Endothelial cell (in vitro differentiated cells): Measurements from ENCODE around the gene MMP24. TPM values are rescaled to one million over a fixed set of nuclear protein-coding genes. Genes with fewer than 3 reads are reported as not detected.
A peak's percentile ranks its signal among the peaks of the same experiment; 100 is the strongest.

Source experiments
- DNase-seq: peaks from one replicate; pipeline ENCODE4 v3.0.0; 2021; ENCODE audit warnings: low spot score
- H3K27ac Mint-ChIP-seq: one replicate; pipeline ENCODE4 v1.8.0; 2021; ENCODE audit warnings: mixed read lengths, inconsistent platforms; ENCODE audit not compliant: unreplicated experiment
- H3K27me3 Mint-ChIP-seq: one replicate; pipeline ENCODE4 v1.8.0; 2021; ENCODE audit warnings: mild to moderate bottlenecking, moderate library complexity, mixed read lengths, inconsistent platforms; ENCODE audit not compliant: unreplicated experiment
- H3K36me3 Mint-ChIP-seq: one replicate; pipeline ENCODE4 v1.8.0; 2021; ENCODE audit warnings: mild to moderate bottlenecking, low read depth, mixed read lengths, inconsistent platforms; ENCODE audit not compliant: unreplicated experiment
- H3K4me1 Mint-ChIP-seq: one replicate; pipeline ENCODE4 v1.8.0; 2021; ENCODE audit warnings: mild to moderate bottlenecking, mixed read lengths, inconsistent platforms; ENCODE audit not compliant: unreplicated experiment
- H3K4me3 Mint-ChIP-seq: one replicate; pipeline ENCODE4 v1.8.0; 2021; ENCODE audit warnings: mild to moderate bottlenecking, mixed read lengths, inconsistent platforms; ENCODE audit not compliant: unreplicated experiment
- H3K9me3 Mint-ChIP-seq: one replicate; pipeline ENCODE4 v1.8.0; 2021; ENCODE audit warnings: mixed read lengths, inconsistent platforms; ENCODE audit not compliant: unreplicated experiment
- CTCF ChIP-seq: fragments of 200-600 bp; sonication (generic); IDR thresholded peaks from one replicate; pipeline ENCODE4 v1.5.0; 2021; ENCODE audit warnings: antibody characterized with exemption; ENCODE audit not compliant: unreplicated experiment
- total RNA-seq: library from RNA; stranded (reverse); fragmentation: NEBNext Ultra II Directional; extraction: Animal tissue kit (Norgen Biotek cat#: 25700); gene quantifications from one replicate; pipeline ENCODE4 v1.2.1, GENCODE V29; 2021; ENCODE audit not compliant: unreplicated experiment

Gene MMP24
- total RNA-seq, 1 donor from 2014 or later: 9.1 TPM

DNA sequence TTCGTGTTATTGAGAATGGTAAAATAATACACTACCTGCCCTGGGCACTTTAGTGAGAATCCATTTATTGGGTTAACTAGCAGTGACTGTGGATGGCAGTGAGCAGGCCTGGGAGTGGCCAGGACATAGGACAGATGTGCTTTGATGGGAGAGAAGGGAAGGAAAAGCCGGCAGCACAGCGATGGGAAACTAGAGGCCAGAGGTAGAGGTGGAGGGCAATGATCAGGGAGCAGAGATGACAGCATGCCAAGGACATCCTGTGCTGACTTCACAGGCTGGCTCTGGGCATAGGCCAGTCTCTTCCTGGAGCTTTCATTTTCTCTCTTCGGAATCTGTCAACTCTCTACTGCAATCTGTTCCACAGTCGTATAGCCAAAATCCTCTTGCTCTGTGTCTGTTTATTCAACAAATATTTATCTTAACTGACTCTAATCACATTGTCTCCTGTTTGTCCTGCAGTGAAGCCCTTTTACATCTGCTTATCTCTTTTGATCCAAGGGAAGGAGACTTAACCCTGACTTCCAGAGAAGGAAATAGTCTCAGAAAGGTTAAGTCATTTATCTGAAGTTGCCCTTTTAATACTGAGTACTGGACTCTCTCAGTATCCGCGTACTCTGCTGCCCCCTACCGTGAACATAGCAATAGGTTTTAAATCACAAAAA lies 18.4 kb upstream of the MMP24 start:
- DNase-seq: peak; percentile 86
- H3K27ac Mint-ChIP-seq: no peak overlapping the region
- H3K36me3 Mint-ChIP-seq: no peaks in the 10 kb centered on the region
- peak; percentile 77 for TF ChIP-seq CTCF
- no peak overlapping the region for H3K4me3 Mint-ChIP-seq
- H3K4me1 Mint-ChIP-seq: no peaks in the 10 kb centered on the region
- no peaks in the 10 kb centered on the region for H3K27me3 Mint-ChIP-seq
- H3K9me3 Mint-ChIP-seq: no peaks in the 10 kb centered on the region

DNA sequence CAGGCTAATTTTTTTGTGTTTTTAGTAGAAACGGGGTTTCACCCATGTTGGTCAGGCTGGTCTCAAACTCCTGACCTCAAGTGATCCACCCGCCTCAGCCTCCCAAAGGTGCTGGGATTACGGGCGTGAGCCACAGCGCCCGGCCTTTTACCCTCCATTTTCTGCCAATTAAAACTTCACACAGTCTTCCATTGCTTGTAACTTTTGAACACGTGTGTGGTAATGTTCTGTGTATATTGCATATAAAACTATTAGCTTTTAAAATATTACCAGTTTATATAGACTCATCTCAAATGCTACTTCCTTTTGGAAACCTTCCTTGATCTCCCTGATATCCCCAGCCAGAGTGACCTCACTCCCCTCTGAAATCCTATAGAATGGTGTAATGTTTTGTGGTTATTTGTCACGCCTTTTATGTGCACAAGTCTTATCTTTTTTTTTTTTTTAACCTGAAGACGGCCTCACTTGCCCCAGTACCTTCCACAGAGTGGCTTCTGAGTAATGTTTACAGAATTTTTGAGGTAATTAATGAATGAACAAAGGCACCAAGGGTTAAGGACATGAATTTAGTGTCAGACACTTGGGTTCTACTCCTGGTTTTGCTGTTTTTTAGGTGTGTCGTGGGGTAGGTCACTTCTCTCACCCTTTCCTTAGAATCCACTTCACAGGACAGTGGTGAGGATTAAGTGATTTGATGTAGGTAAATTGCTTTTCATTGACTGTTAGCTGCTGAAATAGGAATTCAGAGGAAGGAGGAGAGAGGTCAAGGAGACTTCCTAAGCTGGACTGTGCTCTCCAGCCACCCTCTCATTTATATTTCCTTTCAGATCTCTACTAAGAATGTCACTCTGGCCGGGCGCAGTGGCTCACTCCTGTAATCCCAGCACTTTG lies 11.2 kb upstream of the MMP24 start:
- Mint-ChIP-seq H3K9me3 (no peaks in the 10 kb centered on the region), H3K27me3 (no peaks in the 10 kb centered on the region), H3K36me3 (no peaks in the 10 kb centered on the region), H3K4me3 (no peak overlapping the region), H3K4me1 (peaks cover 8% of the 10 kb centered on the region), H3K27ac (no peak overlapping the region)
- no peak for DNase-seq
- TF ChIP-seq CTCF: no peak

DNA sequence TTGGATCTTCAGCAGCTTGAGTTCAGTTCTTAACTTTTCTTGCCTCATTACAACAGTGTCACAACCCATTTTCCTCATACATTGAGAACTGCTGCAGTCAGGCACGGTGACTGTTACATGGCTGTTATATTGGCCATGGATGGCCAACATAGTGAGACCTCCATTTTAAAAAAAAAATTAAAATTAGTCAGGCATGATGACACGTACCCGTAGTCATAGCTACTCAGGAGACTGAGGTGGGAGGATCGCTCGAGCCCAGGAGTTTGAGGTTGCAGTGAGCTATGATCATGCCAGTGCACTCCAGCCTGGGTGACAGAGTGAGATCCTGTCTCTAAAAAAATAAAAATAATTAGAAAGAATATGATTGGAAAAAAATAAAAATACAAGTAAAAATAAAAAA lies 9.9 kb upstream of the MMP24 start:
- Mint-ChIP-seq H3K27me3 (no peaks in the 10 kb centered on the region), H3K36me3 (no peaks in the 10 kb centered on the region), H3K4me1 (peaks cover 8% of the 10 kb centered on the region), H3K27ac (no peak overlapping the region), H3K4me3 (no peak overlapping the region), H3K9me3 (no peaks in the 10 kb centered on the region)
- no peak for TF ChIP-seq CTCF
- no peak for DNase-seq

DNA sequence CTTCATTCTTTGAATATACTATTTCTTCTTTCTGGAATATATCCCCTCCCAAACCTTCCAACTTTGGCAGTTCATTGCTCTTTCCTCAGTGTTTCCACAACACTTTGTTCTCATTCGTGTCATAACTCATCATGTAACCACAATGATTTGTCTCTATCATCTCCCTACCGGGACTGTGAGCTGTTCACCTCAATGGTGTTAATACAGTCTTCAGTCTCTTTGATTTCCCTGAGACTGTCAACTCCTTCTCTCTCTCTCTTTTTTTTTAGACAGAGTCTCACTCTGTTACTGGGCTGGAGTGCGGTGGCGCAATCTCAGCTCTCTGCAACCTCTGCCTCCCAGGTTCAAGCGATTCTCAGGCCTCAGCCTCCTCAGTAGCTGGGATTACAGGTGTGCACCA lies 2.5 kb upstream of the MMP24 start:
- Mint-ChIP-seq H3K9me3 (no peaks in the 10 kb centered on the region), H3K4me1 (peaks cover 24% of the 10 kb centered on the region), H3K27me3 (peaks cover 8% of the 10 kb centered on the region), H3K4me3 (no peak overlapping the region), H3K36me3 (no peaks in the 10 kb centered on the region), H3K27ac (no peak overlapping the region)
- no peak for DNase-seq
- TF ChIP-seq CTCF: no peak

DNA sequence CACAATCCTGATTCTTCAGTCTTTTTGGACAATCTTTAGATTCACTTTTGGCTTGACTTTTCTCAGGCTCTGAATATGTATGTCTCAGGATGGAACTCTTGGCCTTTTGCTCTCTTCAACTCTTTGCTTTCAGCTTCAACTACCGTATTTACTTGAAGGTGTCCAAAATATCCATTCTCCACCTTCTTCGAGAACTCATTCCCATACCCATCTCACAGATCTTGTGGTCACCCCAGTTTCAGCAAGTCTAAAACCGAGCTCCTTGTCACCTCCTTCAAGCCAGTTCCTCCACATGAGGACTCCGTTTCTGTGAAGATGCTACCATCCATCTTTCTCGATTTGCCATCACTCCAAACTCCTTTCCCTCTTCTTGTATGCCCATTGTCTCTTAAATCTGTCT lies 2.0 kb upstream of the MMP24 start:
- no peaks in the 10 kb centered on the region for H3K9me3 Mint-ChIP-seq
- DNase-seq: no peak
- no peak overlapping the region for H3K4me3 Mint-ChIP-seq
- no peak for TF ChIP-seq CTCF
- no peaks in the 10 kb centered on the region for H3K36me3 Mint-ChIP-seq
- H3K27ac Mint-ChIP-seq: no peak overlapping the region
- H3K27me3 Mint-ChIP-seq: peaks cover 8% of the 10 kb centered on the region
- H3K4me1 Mint-ChIP-seq: peaks cover 26% of the 10 kb centered on the region
